HG03135 (cell line): ENCODE results near the gene GALNTL6.
"Not testable (repeated sequence)": the region's sequence is repeated elsewhere in the genome, so short reads cannot be mapped to it uniquely, and the experiment has no call there.

Experiments used
- ATAC-seq: cut with Tn5 transposase; IDR thresholded peaks from one replicate; pipeline ENCODE4 v1.9.1; 2021; ENCODE audit warnings: mild to moderate bottlenecking, moderate library complexity; ENCODE audit not compliant: unreplicated experiment

The GALNTL6 gene

GRCh38 chr4:172785613-172786012 is 972.4 kb downstream of the GALNTL6 start:
- ATAC-seq, result no peak

DNA sequence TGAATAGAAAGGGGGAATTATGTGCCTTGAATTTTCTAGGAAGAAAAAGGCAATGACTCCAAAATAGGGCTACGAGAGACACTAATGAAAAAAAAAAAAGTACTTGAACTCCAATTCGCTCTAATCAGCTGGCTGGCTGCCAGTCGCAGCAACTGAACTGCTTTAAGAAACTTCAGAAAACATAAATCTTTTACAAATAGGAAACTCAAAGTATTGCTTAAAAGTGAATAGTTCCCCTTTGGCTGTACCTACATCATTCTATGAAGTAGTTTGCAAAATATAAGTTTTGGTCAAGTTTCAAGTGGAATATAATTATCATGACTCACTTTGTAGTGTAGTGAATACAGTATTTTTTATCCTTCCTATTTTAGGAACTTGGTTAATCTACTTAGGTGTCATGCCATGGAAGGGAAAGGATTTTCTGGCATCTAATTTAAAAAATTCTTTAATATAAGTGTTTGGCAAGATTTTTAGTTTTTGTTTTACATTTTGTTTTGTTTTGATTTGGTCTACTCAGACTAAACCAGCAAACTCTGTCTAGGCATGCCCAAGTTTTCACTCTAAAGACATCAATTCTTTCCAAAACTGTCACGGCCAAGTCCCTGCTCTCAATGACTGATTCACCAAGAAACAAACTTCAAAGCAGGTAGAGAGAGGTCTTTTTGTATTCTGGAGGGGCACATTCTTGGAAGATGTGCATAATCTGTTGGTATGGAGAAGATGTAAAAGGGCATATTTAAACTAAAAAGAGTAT is 973.0 kb downstream of the GALNTL6 start:
- ATAC-seq, result no peak

GRCh38 chr4:172787111-172787510 is 973.9 kb downstream of the GALNTL6 start:
- ATAC-seq, result no peak

GRCh38 chr4:172791841-172792240 is 978.6 kb downstream of the GALNTL6 start:
- ATAC-seq, result no peak

GRCh38 chr4:172793565-172794306 is 980.5 kb downstream of the GALNTL6 start:
- no peak for ATAC-seq

- no peak for ATAC-seq
These were observed 981.1 kb downstream of the GALNTL6 start for GRCh38 chr4:172794307-172794703.

DNA sequence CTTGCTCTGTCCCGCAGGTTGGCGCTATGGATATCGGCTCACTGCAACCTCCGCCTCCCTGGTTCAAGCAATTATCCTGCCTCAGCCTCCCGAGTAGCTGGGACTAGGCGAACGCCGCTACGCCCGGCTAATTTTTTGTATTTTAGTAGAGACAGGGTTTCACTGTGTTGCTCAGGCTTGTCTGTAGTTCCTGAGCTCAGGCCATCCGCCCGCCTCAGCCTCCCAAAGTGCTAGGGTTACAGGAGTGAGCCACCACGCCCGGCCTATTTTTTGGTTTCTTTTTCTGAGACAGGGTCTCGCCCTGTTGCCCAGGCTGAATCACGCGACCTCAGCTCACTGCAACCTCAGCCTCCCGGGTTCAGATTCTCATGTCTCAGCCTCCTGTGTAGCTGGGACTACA is 984.1 kb downstream of the GALNTL6 start:
- not testable (repeated sequence) for ATAC-seq

- ATAC-seq, result no peak
These were observed 988.8 kb downstream of the GALNTL6 start for GRCh38 chr4:172802032-172802431.

DNA sequence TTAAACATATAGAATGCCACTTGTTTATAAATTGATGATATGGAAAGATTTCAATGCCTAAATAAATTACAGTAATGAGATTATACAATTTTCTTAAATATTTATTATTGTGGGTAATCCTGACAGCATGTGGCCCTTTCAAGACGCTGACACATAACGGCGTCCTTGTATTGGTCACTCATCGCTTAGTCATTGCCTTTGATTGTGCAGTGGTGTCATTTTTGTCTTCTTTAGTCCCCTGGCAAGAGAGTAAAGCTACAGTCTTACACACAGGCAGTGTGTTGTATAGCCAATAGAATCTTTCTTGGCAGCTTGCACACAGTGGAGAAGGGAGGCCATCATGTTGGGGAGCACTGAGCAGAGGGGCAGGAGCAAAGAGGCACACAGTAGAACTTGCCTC is 993.6 kb downstream of the GALNTL6 start:
- ATAC-seq, result no peak

DNA sequence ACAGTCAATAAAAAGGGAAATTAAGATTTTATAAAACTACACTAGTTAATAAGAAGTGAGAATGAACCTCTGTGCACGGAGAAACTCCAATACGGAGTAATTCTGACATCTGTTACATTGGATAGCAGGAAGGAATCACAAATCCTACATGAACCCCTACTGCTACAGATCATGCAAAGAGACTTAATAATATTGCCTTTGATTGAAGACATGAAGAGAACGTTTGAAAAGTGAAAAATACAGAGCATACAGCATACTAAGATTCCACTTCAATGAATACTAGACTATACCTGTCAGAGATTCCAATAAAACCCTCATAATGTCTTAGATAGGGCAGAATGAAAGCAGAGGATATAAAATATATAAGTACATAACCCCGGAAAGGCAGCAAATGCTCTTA is 995.0 kb downstream of the GALNTL6 start:
- ATAC-seq, result no peak

DNA sequence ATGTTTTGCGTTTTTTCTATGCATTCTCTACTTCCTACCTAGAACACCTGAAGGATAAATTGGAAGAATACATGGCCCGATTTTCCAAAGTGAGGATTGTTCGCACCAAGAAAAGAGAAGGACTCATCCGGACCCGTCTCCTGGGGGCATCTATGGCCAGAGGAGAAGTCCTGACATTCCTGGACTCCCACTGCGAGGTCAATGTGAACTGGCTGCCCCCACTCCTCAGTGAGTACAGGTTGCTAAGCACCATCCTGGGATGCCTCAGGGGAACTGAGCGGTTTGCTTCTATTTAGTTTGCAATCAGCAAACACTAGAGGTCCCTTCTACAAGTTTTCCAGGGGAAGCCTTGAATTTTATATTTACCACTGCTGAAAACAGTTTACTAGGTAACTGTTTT is 996.1 kb downstream of the GALNTL6 start:
- no peak for ATAC-seq

GRCh38 chr4:172813359-172813923 is 1000.2 kb downstream of the GALNTL6 start:
- ATAC-seq, result peak; percentile 85

GRCh38 chr4:172815499-172816164 is 1002.4 kb downstream of the GALNTL6 start:
- no peak for ATAC-seq

DNA sequence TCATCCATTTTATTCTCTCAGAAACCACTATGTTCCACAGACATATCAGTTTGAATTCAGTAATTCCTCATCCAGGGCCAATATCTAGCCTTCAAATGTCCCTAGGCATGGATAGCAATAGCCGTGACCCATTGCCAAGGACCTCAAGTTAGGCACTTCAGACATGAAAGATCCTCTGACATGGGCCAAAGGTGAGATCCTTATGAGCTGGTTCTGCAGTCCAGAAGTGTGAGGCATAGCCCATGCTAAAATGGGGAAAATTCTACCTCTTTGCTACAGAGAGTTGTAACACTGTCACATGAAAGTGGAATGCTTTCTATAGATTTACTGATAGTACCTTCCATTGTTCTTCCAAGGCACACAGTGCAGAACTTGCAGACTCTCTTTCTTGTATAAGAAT is 1005.7 kb downstream of the GALNTL6 start:
- ATAC-seq, result no peak

- no peak for ATAC-seq
These were observed 1006.1 kb downstream of the GALNTL6 start for GRCh38 chr4:172819353-172819752.

DNA sequence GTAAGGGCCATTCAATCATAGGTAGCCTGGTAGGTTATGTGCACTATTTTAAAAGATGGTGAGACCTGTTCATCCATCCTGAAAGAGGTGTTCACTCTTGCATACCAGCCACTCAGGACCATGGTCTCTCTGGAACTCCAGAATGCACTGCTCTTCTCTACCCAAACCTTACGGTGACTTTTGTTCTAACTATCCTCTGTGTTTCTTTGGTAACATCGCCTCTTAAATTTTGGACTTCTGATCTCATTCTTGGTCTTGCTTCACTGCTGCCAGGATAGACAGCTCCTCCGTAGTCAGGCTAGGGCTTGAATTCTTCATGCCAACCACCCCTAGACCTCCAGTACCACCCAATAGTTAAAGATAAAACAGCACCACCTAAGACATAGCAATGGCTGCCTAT is 1009.1 kb downstream of the GALNTL6 start:
- ATAC-seq, result no peak

GRCh38 chr4:172826346-172826745 is 1013.1 kb downstream of the GALNTL6 start:
- no peak for ATAC-seq

GRCh38 chr4:172826861-172827260 is 1013.7 kb downstream of the GALNTL6 start:
- no peak for ATAC-seq

DNA sequence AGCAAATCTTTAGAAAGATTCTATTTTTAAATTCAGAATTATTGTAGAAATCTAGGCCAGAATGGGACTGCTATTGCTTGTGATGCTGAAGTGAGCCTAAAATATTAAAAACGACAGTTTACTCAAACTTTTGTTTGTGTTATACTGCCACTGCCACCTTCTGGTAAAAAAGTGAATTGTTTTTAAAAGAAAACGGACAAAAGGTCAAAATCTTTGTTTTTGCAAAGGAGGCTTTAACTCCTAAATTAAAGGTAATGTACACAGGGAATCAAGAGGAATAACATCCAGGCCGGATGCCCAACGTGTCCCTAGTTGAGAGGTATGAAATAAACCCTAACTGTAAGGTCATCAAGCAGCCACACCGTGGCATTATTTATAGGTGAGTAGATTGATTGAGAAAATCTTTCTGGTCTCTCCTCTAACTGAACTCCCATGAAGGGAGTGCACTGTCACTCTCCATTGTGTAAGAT is 1017.1 kb downstream of the GALNTL6 start:
- ATAC-seq, result no peak

DNA sequence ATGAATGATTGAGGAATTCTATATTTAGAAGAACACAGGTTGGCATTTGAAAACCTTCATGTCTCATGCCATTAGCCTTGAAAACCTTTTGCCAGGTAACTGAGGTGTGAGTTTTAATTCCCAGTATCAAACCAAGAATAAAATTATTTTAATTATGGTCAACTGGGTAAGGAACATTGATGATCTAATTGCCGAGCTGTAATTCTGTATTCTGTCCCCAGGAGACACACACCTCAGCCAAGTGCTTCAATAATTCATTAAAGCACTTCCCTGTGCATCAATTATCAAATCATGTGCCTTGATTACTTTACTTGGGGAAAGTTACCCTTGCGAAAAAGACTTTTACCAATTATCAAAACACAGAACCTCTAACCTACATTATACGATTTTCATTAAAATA is 1023.5 kb downstream of the GALNTL6 start:
- ATAC-seq, result no peak

- ATAC-seq, result no peak
These were observed 1024.9 kb downstream of the GALNTL6 start for GRCh38 chr4:172838111-172838510.
